Choroid plexus epithelial cell (primary cell): ENCODE data around the gene ANGPTL7.
"Not testable (repeated sequence)": the region's sequence is repeated elsewhere in the genome, so short reads cannot be mapped to it uniquely, and the experiment has no call there.

Experiments used
- DNase-seq: peaks from one replicate; pipeline ENCODE4 v3.0.0-alpha.2; 2010; ENCODE audit warnings: low read depth
- H3K4me3 ChIP-seq: 2 replicates; pipeline ENCODE4 v1.5.1; 2011; ENCODE audit warnings: low read depth, mild to moderate bottlenecking, control low read depth, low read length, moderate library complexity
- TF ChIP-seq, protein P1 (sequence below): conservative IDR thresholded peaks from 2 replicates; pipeline ENCODE4 v1.5.1; 2011; ENCODE audit warnings: low read depth, mild to moderate bottlenecking, control low read depth, inconsistent platforms, low read length, moderate library complexity

The ANGPTL7 gene

DNA sequence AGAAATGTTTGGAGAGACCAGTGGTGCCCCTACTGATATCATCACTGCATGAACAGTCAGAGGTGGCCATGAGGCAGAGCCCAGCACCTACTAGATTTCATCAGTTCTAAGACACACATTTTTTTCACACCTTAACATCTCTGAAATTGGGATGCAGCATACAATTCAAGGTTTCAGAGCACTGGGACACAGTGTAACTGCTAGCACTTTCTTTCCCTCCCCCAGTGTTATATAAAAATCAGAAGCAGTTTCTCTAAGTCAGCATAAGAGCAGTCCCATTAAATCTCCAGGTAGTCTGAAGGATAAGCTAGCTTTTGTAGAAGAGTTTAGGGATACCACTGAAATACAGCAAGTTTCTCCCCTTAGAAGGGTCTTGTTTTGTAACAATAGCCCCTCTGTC, 10.0 kb upstream of the ANGPTL7 start:
- DNase-seq: no peak
- TF ChIP-seq, protein P1, sequence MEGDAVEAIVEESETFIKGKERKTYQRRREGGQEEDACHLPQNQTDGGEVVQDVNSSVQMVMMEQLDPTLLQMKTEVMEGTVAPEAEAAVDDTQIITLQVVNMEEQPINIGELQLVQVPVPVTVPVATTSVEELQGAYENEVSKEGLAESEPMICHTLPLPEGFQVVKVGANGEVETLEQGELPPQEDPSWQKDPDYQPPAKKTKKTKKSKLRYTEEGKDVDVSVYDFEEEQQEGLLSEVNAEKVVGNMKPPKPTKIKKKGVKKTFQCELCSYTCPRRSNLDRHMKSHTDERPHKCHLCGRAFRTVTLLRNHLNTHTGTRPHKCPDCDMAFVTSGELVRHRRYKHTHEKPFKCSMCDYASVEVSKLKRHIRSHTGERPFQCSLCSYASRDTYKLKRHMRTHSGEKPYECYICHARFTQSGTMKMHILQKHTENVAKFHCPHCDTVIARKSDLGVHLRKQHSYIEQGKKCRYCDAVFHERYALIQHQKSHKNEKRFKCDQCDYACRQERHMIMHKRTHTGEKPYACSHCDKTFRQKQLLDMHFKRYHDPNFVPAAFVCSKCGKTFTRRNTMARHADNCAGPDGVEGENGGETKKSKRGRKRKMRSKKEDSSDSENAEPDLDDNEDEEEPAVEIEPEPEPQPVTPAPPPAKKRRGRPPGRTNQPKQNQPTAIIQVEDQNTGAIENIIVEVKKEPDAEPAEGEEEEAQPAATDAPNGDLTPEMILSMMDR: no peak
- H3K4me3 ChIP-seq: no peak overlapping the region

GRCh38 chr1:11179749-11180148, 9.4 kb upstream of the ANGPTL7 start:
- peak; percentile 72 for DNase-seq

DNA sequence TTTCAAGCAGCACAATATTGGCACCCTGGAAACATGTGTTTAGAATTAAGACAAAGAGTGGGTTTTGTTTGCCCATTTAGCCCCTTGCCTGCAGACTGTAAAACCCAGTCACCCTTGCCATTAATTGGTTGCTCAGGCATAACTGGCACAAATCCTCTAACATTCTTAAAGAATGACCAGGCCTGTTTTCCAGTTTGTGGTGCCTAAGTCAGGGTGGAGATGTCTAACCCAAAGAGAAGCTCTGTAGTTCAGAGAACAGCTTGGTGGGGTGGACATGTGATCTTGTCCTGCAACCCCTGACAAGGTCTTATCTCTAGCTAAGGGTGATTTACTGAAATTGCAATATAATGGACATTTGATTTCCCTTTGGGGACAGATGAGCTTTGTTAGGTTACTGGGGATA, 8.8 kb upstream of the ANGPTL7 start:
- no peak overlapping the region for H3K4me3 ChIP-seq
- peak; percentile 53 for DNase-seq
- TF ChIP-seq, protein P1: no peak

More at GRCh38 chr1:11179749-11180148, 9.4 kb upstream of the ANGPTL7 start:
- H3K4me3 ChIP-seq: not testable (repeated sequence)

DNA sequence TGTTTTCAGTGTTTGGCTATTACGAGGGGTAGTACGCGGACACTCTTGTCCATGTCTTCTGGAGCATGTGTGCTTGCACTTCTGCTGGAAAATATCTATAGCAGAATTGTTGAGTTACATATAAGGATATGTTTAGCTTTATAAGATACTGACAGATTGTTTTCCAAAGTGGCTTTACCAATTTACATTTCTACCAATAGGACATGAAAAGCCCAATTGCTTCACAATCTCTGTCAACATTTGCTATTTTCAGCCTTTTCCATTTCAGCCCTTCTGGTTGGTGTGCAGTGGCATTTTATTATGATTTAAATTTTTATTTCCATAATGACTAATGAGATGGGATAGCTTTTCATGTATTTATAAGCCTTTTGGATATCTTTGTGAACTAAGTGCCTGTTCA, 6.3 kb upstream of the ANGPTL7 start:
- TF ChIP-seq, protein P1: no peak
- H3K4me3 ChIP-seq: no peak overlapping the region
- DNase-seq: no peak

- H3K4me3 ChIP-seq: no peak overlapping the region
- TF ChIP-seq, protein P1: no peak
- no peak for DNase-seq
Observed at GRCh38 chr1:11184973-11185372, 4.2 kb upstream of the ANGPTL7 start.

GRCh38 chr1:11187000-11187399, 2.2 kb upstream of the ANGPTL7 start:
- no peak overlapping the region for H3K4me3 ChIP-seq
- TF ChIP-seq, protein P1: no peak
- no peak for DNase-seq

DNA sequence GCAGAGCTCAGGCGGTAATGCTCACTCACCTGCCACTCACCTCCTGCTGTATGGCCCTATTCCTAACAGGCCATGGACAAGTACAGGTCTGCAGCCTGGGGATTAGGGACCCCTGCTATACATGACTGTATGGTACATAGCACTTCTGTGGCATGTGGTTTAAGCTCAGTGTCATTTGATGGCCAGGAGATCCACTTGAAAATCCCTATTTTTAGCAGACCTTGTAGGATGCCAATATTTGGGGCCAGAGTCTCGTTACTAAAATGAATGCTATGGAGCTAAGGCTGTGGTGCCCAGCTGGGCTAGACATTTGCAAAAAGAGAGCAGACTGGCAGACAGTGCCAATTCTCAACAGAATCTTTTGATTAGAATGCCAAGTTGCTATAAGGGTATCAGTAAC, 1.7 kb upstream of the ANGPTL7 start:
- TF ChIP-seq, protein P1: no peak
- H3K4me3 ChIP-seq: no peak overlapping the region
- no peak for DNase-seq

- DNase-seq: no peak
- H3K4me3 ChIP-seq: no peak overlapping the region
- TF ChIP-seq, protein P1: no peak
Observed at GRCh38 chr1:11187931-11188330, 1.2 kb upstream of the ANGPTL7 start.
